Measurements from ENCODE around the gene CDH13. TPM values are rescaled to one million over a fixed set of nuclear protein-coding genes. Genes with fewer than 3 reads are reported as not detected.

Gene CDH13
- total and polyA plus RNA-seq, 10 of the 15 experiments (the other 5 are each of a cell fraction or from before 2014, with no cell fraction given) = under 0.01 to 0.05 TPM; not detected in 8

- Histone ChIP-seq H3K27ac (ENCODE audit: control insufficient read depth, insufficient read depth) (no peak overlapping the region), H3K79me2 (ENCODE audit: control insufficient read depth, insufficient read depth, low read length) (no peaks in the 10 kb centered on the region), H3K27me3 (replicated peaks in 1 of 2; ENCODE audit: control insufficient read depth in 2 of 2, insufficient read depth in 2 of 2, low read length in 1 of 2) (no peaks in the 10 kb centered on the region), H3K4me3 (no peak overlapping the region), H3K36me3 (ENCODE audit: control insufficient read depth in 2 of 2, insufficient read depth in 2 of 2, low read length in 1 of 2) (no peaks in the 10 kb centered on the region), H2AFZ (ENCODE audit: control insufficient read depth, low read depth, low read length) (no peak overlapping the region), H3K9me3 (replicated peaks; ENCODE audit: control insufficient read depth, insufficient read depth, low read length) (no peaks in the 10 kb centered on the region), H3K9ac (ENCODE audit: control insufficient read depth, insufficient read depth, low read length) (no peak overlapping the region), H4K20me1 (ENCODE audit: control insufficient read depth, insufficient read depth) (no peaks in the 10 kb centered on the region), H3K4me2 (ENCODE audit: control insufficient read depth, insufficient read depth) (no peak overlapping the region), H3K4me1 (ENCODE audit: control insufficient read depth, insufficient read depth, low read length) (no peaks in the 10 kb centered on the region)
- intact Hi-C loops (cut with micrococcal nuclease; ENCODE audit: unreplicated experiment) = no loop called here
- in situ Hi-C loops (cut with MboI) = no loop called here
- BruUV-seq (replicated peaks) = no TSS peak
- ChIA-PET SMC1A (ENCODE audit: uncharacterized antibody, unreplicated experiment) (no interaction called here), POLR2A (no interaction called here), CTCF (no interaction called here), RAD21 (ENCODE audit: unreplicated experiment) (no interaction called here)
- ATAC-seq (no peak), FAIRE-seq (no peak), DNase-seq (ENCODE audit: low read depth, low spot score) (no peak)
- WGBS (ENCODE audit: insufficient coverage, insufficient replicate concordance, low lambda C conversion rate, missing lambda C conversion rate) = 16% methylated on average over 9 of the region's 9 CpGs
- TF ChIP-seq RBBP5 (conservative IDR thresholded peaks at IDR 0.05) = no peak
- TF ChIP-seq, protein P1, sequence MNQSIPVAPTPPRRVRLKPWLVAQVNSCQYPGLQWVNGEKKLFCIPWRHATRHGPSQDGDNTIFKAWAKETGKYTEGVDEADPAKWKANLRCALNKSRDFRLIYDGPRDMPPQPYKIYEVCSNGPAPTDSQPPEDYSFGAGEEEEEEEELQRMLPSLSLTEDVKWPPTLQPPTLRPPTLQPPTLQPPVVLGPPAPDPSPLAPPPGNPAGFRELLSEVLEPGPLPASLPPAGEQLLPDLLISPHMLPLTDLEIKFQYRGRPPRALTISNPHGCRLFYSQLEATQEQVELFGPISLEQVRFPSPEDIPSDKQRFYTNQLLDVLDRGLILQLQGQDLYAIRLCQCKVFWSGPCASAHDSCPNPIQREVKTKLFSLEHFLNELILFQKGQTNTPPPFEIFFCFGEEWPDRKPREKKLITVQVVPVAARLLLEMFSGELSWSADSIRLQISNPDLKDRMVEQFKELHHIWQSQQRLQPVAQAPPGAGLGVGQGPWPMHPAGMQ (IDR thresholded peaks at IDR 0.05; ENCODE audit: borderline replicate concordance) = no peak
- TF ChIP-seq KDM1A (IDR thresholded peaks at IDR 0.05; ENCODE audit: borderline replicate concordance) = no peak
- no peak for TF ChIP-seq ZSCAN29 (IDR thresholded peaks at IDR 0.05)
- TF ChIP-seq MYB (IDR thresholded peaks at IDR 0.05; ENCODE audit: borderline replicate concordance, low read depth, low read length) = no peak
- no peak for TF ChIP-seq CBX5 (IDR thresholded peaks at IDR 0.05; ENCODE audit: low read depth)
- no peak for TF ChIP-seq NR2F1 (conservative IDR thresholded peaks at IDR 0.05)
- no peak for TF ChIP-seq PML (IDR thresholded peaks at IDR 0.05; ENCODE audit: low read length)
- no peak for TF ChIP-seq BCL3 (IDR thresholded peaks at IDR 0.05; ENCODE audit: borderline replicate concordance, insufficient read depth, low read depth, low read length, poor library complexity, severe bottlenecking)
- TF ChIP-seq NFYB (IDR thresholded peaks at IDR 0.05; ENCODE audit: insufficient read depth, low read depth, low read length) = no peak
- TF ChIP-seq RAD51 (IDR thresholded peaks at IDR 0.05) = no peak
- TF ChIP-seq, protein P2, sequence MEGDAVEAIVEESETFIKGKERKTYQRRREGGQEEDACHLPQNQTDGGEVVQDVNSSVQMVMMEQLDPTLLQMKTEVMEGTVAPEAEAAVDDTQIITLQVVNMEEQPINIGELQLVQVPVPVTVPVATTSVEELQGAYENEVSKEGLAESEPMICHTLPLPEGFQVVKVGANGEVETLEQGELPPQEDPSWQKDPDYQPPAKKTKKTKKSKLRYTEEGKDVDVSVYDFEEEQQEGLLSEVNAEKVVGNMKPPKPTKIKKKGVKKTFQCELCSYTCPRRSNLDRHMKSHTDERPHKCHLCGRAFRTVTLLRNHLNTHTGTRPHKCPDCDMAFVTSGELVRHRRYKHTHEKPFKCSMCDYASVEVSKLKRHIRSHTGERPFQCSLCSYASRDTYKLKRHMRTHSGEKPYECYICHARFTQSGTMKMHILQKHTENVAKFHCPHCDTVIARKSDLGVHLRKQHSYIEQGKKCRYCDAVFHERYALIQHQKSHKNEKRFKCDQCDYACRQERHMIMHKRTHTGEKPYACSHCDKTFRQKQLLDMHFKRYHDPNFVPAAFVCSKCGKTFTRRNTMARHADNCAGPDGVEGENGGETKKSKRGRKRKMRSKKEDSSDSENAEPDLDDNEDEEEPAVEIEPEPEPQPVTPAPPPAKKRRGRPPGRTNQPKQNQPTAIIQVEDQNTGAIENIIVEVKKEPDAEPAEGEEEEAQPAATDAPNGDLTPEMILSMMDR (IDR thresholded peaks at IDR 0.05 in 2 of 3, conservative IDR thresholded peaks at IDR 0.05 in 1 of 3; ENCODE audit: control insufficient read depth in 2 of 3, extremely low read depth in 1 of 3, insufficient read depth in 1 of 3, low read depth in 3 of 3, low read length in 3 of 3) = no peak
- TF ChIP-seq ZNF207 (IDR thresholded peaks at IDR 0.05; ENCODE audit: borderline replicate concordance) = no peak
- no peak for TF ChIP-seq BRCA1 (IDR thresholded peaks at IDR 0.05; ENCODE audit: low read depth, low read length)
- TF ChIP-seq, protein P3, sequence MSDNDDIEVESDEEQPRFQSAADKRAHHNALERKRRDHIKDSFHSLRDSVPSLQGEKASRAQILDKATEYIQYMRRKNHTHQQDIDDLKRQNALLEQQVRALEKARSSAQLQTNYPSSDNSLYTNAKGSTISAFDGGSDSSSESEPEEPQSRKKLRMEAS (IDR thresholded peaks at IDR 0.05; ENCODE audit: low read depth, low read length) = no peak
- no peak for TF ChIP-seq CEBPB (IDR thresholded peaks at IDR 0.05; ENCODE audit: borderline replicate concordance in 1 of 2, low read depth in 2 of 2, low read length in 2 of 2)
- TF ChIP-seq JUND (IDR thresholded peaks at IDR 0.05; ENCODE audit: low read depth, low read length) = no peak
- no peak for TF ChIP-seq STAT3 (IDR thresholded peaks at IDR 0.05; ENCODE audit: low read depth, low read length)
- no peak for TF ChIP-seq NFYA (IDR thresholded peaks at IDR 0.05; ENCODE audit: borderline replicate concordance, low read depth, low read length)
- no peak for TF ChIP-seq NR2C1 (IDR thresholded peaks at IDR 0.05)
Measured at GRCh38 chr16:83681381-83681956, 1054.7 kb downstream of the CDH13 start.
